Right renal cortex interstitium (tissue), 3 donors: ENCODE data around the gene SLC23A1. TPM values are rescaled to one million over a fixed set of nuclear protein-coding genes. Genes with fewer than 3 reads are reported as not detected.

Source experiments
- polyA plus RNA-seq, 3 donors: library from polyadenylated mRNA; unstranded; fragments of 120-200 nt; gene quantifications; one replicate each; pipeline ENCODE4 v1.2.1, GENCODE V29; 2013; ENCODE audit not compliant: insufficient read length in 3 of 3

The SLC23A1 gene
- polyA plus RNA-seq, 3 donors = 9.8 to 13.5 (median 12.3) TPM

Other genes starting within 250 kb of the SLC23A1 start
- gene SIL1, start 184.9 kb downstream of the SLC23A1 start, polyA plus RNA-seq = 10 to 100 TPM; 52.1 to 59.7 (median 52.6) TPM
- gene MATR3, start 89.6 kb downstream of the SLC23A1 start, polyA plus RNA-seq = 100 to 1,000 TPM; 702 to 822 (median 791) TPM
- gene PAIP2, start 41.4 kb downstream of the SLC23A1 start, polyA plus RNA-seq = 100 to 1,000 TPM; 202 to 211 (median 203) TPM
- 1 to 10 TPM in 1 of 3 donors, under 1 TPM in 2; 0.38 to 1.0 (median 0.50) TPM for gene MZB1, start 6.6 kb upstream of the SLC23A1 start, polyA plus RNA-seq
- gene PROB1, start 11.8 kb upstream of the SLC23A1 start, polyA plus RNA-seq = 1 to 10 TPM; 1.7 to 2.0 (median 1.9) TPM
- gene SPATA24, start 20.8 kb upstream of the SLC23A1 start, polyA plus RNA-seq = 10 to 100 TPM; 11.6 to 13.3 (median 12.7) TPM
- 10 to 100 TPM; 27.5 to 33.4 (median 32.5) TPM for gene DNAJC18, start 56.2 kb upstream of the SLC23A1 start, polyA plus RNA-seq
- gene ECSCR, start 79.4 kb upstream of the SLC23A1 start, polyA plus RNA-seq = 10 to 100 TPM; 28.9 to 30.6 (median 30.2) TPM
- not detected for gene SMIM33, start 87.7 kb upstream of the SLC23A1 start, polyA plus RNA-seq
- 10 to 100 TPM; 24.4 to 27.8 (median 24.7) TPM for gene STING1, start 99.5 kb upstream of the SLC23A1 start, polyA plus RNA-seq
- 100 to 1,000 TPM; 175 to 188 (median 176) TPM for gene UBE2D2, start 178.0 kb upstream of the SLC23A1 start, polyA plus RNA-seq